Fibroblast of lung (primary cell): ENCODE results near the gene MPND. TPM values are rescaled to one million over a fixed set of nuclear protein-coding genes. Genes with fewer than 3 reads are reported as not detected.
"Not testable (repeated sequence)": the region's sequence is repeated elsewhere in the genome, so short reads cannot be mapped to it uniquely, and the experiment has no call there.

ENCODE experiments used
- DNase-seq, 2 donors: peaks; one replicate each; pipeline versions ENCODE4 v3.0.0 to v3.0.0-alpha.2; 2010; ENCODE audit warnings: low read depth in 2 of 2
- H2AFZ ChIP-seq: 2 replicates; pipeline ENCODE4 v1.5.1; 2012; ENCODE audit warnings: low read length, control low read depth, inconsistent platforms
- H3K27ac ChIP-seq: 2 replicates; pipeline ENCODE4 v1.5.1; 2011; ENCODE audit warnings: low read length, control low read depth; ENCODE audit not compliant: insufficient read depth
- H3K27me3 ChIP-seq: 2 replicates; pipeline ENCODE4 v1.5.1; 2011; ENCODE audit warnings: mild to moderate bottlenecking, low read length; ENCODE audit not compliant: control insufficient read depth, insufficient read depth
- H3K36me3 ChIP-seq: 2 replicates; pipeline ENCODE4 v1.5.1; 2011; ENCODE audit warnings: low read length; ENCODE audit not compliant: control insufficient read depth, insufficient read depth
- H3K4me1 ChIP-seq: 2 replicates; pipeline ENCODE4 v1.5.1; 2011; ENCODE audit warnings: low read length; ENCODE audit not compliant: control insufficient read depth, insufficient read depth; ENCODE audit errors: extremely low read depth
- H3K4me2 ChIP-seq: 2 replicates; pipeline ENCODE4 v1.5.1; 2011; ENCODE audit warnings: low read length, control low read depth; ENCODE audit not compliant: insufficient read depth; ENCODE audit errors: extremely low read depth
- H3K4me3 ChIP-seq, 4 experiments: fragments of 200-600 bp in 1 of 4; sonication (generic) in 1 of 4; replicated peaks in 1 of 4; 2 replicates each; pipeline ENCODE4 v1.5.1; 2011 to 2016; ENCODE audit warnings: low read length in 4 of 4, low read depth in 3 of 4, mild to moderate bottlenecking in 3 of 4, control low read depth in 2 of 4, inconsistent platforms in 1 of 4, mixed read lengths in 1 of 4; ENCODE audit not compliant: insufficient read depth in 1 of 4; ENCODE audit errors: control extremely low read depth in 1 of 4
- H3K79me2 ChIP-seq: 2 replicates; pipeline ENCODE4 v1.5.1; 2012; ENCODE audit warnings: mild to moderate bottlenecking, low read length, inconsistent platforms; ENCODE audit not compliant: control insufficient read depth, insufficient read depth
- H3K9ac ChIP-seq: 2 replicates; pipeline ENCODE4 v1.5.1; 2011; ENCODE audit warnings: mild to moderate bottlenecking, low read length, control low read depth; ENCODE audit not compliant: insufficient read depth
- H3K9me3 ChIP-seq: 2 replicates; pipeline ENCODE4 v1.5.1; 2012; ENCODE audit warnings: low read depth, low read length; ENCODE audit not compliant: control insufficient read depth, insufficient read depth
- H4K20me1 ChIP-seq: 2 replicates; pipeline ENCODE4 v1.5.1; 2011; ENCODE audit warnings: low read length; ENCODE audit not compliant: control insufficient read depth, insufficient read depth; ENCODE audit errors: extremely low read depth
- EZH2 ChIP-seq: IDR thresholded peaks from 2 replicates; pipeline ENCODE4 v1.5.1; 2012; ENCODE audit warnings: low read length, control low read depth, mild to moderate bottlenecking; ENCODE audit errors: missing control alignments
- polyA plus RNA-seq, 2 donors: library from polyadenylated mRNA; depleted of rRNA in 1 of 2; stranded (reverse) in 1 of 2; unstranded in 1 of 2; fragments of >200 nt; gene quantifications; 2 replicates each; pipeline ENCODE4 v1.2.1, GENCODE V29; 2011 to 2012; ENCODE audit warnings: missing spikeins in 1 of 2
- total RNA-seq: library from RNA; depleted of rRNA; stranded (reverse); fragments of >200 nt; gene quantifications from 2 replicates; pipeline ENCODE4 v1.2.1, GENCODE V29; 2014
- TF ChIP-seq, protein P1 (sequence below), 2 donors: IDR thresholded peaks in 1 of 2; conservative IDR thresholded peaks in 1 of 2; 1 replicate in 1 of 2; 2 replicates in 1 of 2; pipeline ENCODE4 v1.5.1; 2011 to 2012; ENCODE audit warnings: low read length in 2 of 2, control low read depth in 1 of 2, inconsistent platforms in 1 of 2, low read depth in 1 of 2, mild to moderate bottlenecking in 1 of 2

MPND gene
- total and polyA plus RNA-seq, 2 donors (not counting 1 experiment from before 2014, with no cell fraction given), result 2.7 to 7.1 TPM

- H3K9ac ChIP-seq, result no peak overlapping the region
- H4K20me1 ChIP-seq, result no peaks in the 10 kb centered on the region
- H3K9me3 ChIP-seq, result no peaks in the 10 kb centered on the region
- H3K79me2 ChIP-seq, result no peaks in the 10 kb centered on the region
- no peak overlapping the region for H3K27ac ChIP-seq
- H3K36me3 ChIP-seq, result no peaks in the 10 kb centered on the region
- no peak for DNase-seq
- no peaks in the 10 kb centered on the region for H3K4me1 ChIP-seq
- peaks cover 3% of the 10 kb centered on the region for H3K27me3 ChIP-seq
- no peak overlapping the region for H3K4me2 ChIP-seq
- H2AFZ ChIP-seq, result peak overlapping the region; percentile 30
- no peak for TF ChIP-seq EZH2
- TF ChIP-seq, protein P1, sequence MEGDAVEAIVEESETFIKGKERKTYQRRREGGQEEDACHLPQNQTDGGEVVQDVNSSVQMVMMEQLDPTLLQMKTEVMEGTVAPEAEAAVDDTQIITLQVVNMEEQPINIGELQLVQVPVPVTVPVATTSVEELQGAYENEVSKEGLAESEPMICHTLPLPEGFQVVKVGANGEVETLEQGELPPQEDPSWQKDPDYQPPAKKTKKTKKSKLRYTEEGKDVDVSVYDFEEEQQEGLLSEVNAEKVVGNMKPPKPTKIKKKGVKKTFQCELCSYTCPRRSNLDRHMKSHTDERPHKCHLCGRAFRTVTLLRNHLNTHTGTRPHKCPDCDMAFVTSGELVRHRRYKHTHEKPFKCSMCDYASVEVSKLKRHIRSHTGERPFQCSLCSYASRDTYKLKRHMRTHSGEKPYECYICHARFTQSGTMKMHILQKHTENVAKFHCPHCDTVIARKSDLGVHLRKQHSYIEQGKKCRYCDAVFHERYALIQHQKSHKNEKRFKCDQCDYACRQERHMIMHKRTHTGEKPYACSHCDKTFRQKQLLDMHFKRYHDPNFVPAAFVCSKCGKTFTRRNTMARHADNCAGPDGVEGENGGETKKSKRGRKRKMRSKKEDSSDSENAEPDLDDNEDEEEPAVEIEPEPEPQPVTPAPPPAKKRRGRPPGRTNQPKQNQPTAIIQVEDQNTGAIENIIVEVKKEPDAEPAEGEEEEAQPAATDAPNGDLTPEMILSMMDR (conservative IDR thresholded peaks at IDR 0.05 in 1 of 2, IDR thresholded peaks at IDR 0.05 in 1 of 2; ENCODE audit: low read depth in 1 of 2, low read length in 2 of 2), result no peak
- peak overlapping the region in 2 of 4 experiments; percentile 29 to 53 for H3K4me3 ChIP-seq
These were observed 15.5 kb upstream of the MPND start for GRCh38 chr19:4327877-4328242.

- Histone ChIP-seq H3K4me1 (no peaks in the 10 kb centered on the region), H3K27me3 (peaks cover 3% of the 10 kb centered on the region), H3K4me2 (no peak overlapping the region), H3K9ac (no peak overlapping the region), H3K9me3 (no peaks in the 10 kb centered on the region), H3K4me3 (peak overlapping the region in 2 of 4 experiments; percentile 61 to 64), H3K79me2 (no peaks in the 10 kb centered on the region), H2AFZ (no peak overlapping the region), H4K20me1 (no peaks in the 10 kb centered on the region), H3K36me3 (no peaks in the 10 kb centered on the region), H3K27ac (no peak overlapping the region)
- TF ChIP-seq, protein P1 (conservative IDR thresholded peaks at IDR 0.05 in 1 of 2, IDR thresholded peaks at IDR 0.05 in 1 of 2; ENCODE audit: low read depth in 1 of 2, low read length in 2 of 2), result no peak
- TF ChIP-seq EZH2, result no peak
- peak; percentile 73 to 93 for DNase-seq
These were observed 14.9 kb upstream of the MPND start for GRCh38 chr19:4328243-4328990.

- H3K36me3 ChIP-seq, DNase-seq, H3K9me3 ChIP-seq, H2AFZ ChIP-seq, H3K27me3 ChIP-seq, H3K27ac ChIP-seq, H3K9ac ChIP-seq, H3K4me2 ChIP-seq, H3K4me1 ChIP-seq, H3K79me2 ChIP-seq, H4K20me1 ChIP-seq: not testable (repeated sequence)
- peak overlapping the region in 2 of 4 experiments; percentile 61 to 64 for H3K4me3 ChIP-seq
These were observed 14.2 kb upstream of the MPND start for GRCh38 chr19:4328991-4329681.
